Measurements from ENCODE around the gene WDR76. TPM values are rescaled to one million over a fixed set of nuclear protein-coding genes. Genes with fewer than 3 reads are reported as not detected.
"Not testable (repeated sequence)": the region's sequence is repeated elsewhere in the genome, so short reads cannot be mapped to it uniquely, and the experiment has no call there.

The WDR76 gene
- total RNA-seq, 1 donor = 7.6 TPM

DNA sequence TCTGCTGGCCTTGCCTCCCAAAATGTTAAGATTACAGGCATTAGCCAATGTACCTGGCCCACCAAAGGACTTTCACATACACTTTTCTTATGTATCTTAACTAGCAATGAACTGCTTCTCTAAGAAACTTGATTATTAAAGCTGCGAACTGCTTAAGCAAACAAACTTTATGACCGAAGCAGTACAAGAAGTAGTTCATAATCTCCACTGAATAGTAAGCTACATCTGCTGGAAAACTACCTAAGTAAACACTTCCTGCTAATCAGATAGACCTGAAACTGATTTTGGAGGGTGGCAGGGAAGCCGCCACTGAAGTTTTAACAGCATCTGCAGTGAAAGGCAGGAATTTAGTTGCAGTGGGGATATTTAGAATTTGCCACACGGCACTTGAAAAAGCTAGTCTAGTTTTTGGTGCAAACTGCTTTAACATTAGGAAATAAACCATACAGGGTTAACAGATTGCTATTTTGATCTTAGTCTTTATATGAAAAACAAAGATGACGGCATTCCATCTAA, 18.3 kb upstream of the WDR76 start:
- Histone ChIP-seq H3K4me2 (ENCODE audit: insufficient read depth, low read length) (no peak overlapping the region), H3K36me3 (ENCODE audit: insufficient read depth, low read length) (peaks cover 88% of the 10 kb centered on the region), H3K4me3 (ENCODE audit: insufficient read depth, low read length) (no peak overlapping the region), H2AFZ (ENCODE audit: low read length) (no peak overlapping the region), H3K9me3 (ENCODE audit: low read depth, low read length) (no peaks in the 10 kb centered on the region), H3K4me1 (ENCODE audit: insufficient read depth, low read length) (no peaks in the 10 kb centered on the region), H3K27me3 (ENCODE audit: insufficient read depth, low read length) (no peaks in the 10 kb centered on the region), H3K27ac (ENCODE audit: low read depth, low read length) (no peak overlapping the region), H3K79me2 (ENCODE audit: insufficient read depth, low read length) (no peaks in the 10 kb centered on the region), H4K20me1 (ENCODE audit: insufficient read depth, low read length) (peaks cover 6% of the 10 kb centered on the region)
- DNase-seq (ENCODE audit: insufficient read length, low spot score, missing footprints) = no peak
- TF ChIP-seq CTCF (IDR thresholded peaks at IDR 0.05; ENCODE audit: extremely low read depth, low read depth, low read length) = no peak

GRCh38 chr15:43808960-43809678, 17.7 kb upstream of the WDR76 start:
- no peak for DNase-seq (ENCODE audit: insufficient read length, low spot score, missing footprints)
- Histone ChIP-seq H2AFZ (ENCODE audit: low read length) (no peak overlapping the region), H3K9me3 (ENCODE audit: low read depth, low read length) (no peaks in the 10 kb centered on the region), H3K27me3 (ENCODE audit: insufficient read depth, low read length) (no peaks in the 10 kb centered on the region), H3K4me2 (ENCODE audit: insufficient read depth, low read length) (no peak overlapping the region), H3K4me1 (ENCODE audit: insufficient read depth, low read length) (no peaks in the 10 kb centered on the region), H4K20me1 (ENCODE audit: insufficient read depth, low read length) (peaks cover 6% of the 10 kb centered on the region), H3K27ac (ENCODE audit: low read depth, low read length) (no peak overlapping the region), H3K36me3 (ENCODE audit: insufficient read depth, low read length) (peaks cover 92% of the 10 kb centered on the region), H3K79me2 (ENCODE audit: insufficient read depth, low read length) (no peaks in the 10 kb centered on the region), H3K4me3 (ENCODE audit: insufficient read depth, low read length) (no peak overlapping the region)
- TF ChIP-seq CTCF (IDR thresholded peaks at IDR 0.05; ENCODE audit: extremely low read depth, low read depth, low read length) = no peak

DNA sequence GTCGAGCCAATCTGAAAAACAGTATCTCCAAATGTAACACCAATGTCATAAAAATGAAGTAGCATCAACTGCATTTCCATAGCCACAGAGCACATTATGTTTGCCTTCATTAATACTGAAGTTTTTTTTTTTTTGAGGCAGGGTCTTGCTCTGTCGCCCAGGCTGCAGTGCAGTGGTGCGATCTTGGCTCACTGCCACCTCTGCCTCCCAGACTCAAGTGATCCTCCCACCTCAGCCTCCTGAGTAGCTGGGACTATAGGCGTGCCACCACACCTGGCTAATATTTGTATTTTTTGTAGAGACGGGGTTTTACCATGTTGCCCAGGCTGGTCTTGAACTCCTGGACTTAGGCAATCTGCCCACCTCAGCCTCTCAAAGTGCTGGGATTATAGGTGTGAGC, 11.7 kb upstream of the WDR76 start:
- DNase-seq (ENCODE audit: insufficient read length, low spot score, missing footprints); H3K4me1 ChIP-seq (ENCODE audit: insufficient read depth, low read length); H2AFZ ChIP-seq (ENCODE audit: low read length); H3K4me3 ChIP-seq (ENCODE audit: insufficient read depth, low read length); H3K27ac ChIP-seq (ENCODE audit: low read depth, low read length); H3K9me3 ChIP-seq (ENCODE audit: low read depth, low read length); H4K20me1 ChIP-seq (ENCODE audit: insufficient read depth, low read length); H3K27me3 ChIP-seq (ENCODE audit: insufficient read depth, low read length); H3K4me2 ChIP-seq (ENCODE audit: insufficient read depth, low read length): not testable (repeated sequence)
- Histone ChIP-seq H3K79me2 (ENCODE audit: insufficient read depth, low read length) (peaks cover 26% of the 10 kb centered on the region), H3K36me3 (ENCODE audit: insufficient read depth, low read length) (peaks cover 64% of the 10 kb centered on the region)

- Histone ChIP-seq H3K4me2 (ENCODE audit: insufficient read depth, low read length) (no peak overlapping the region), H3K79me2 (ENCODE audit: insufficient read depth, low read length) (peaks cover 74% of the 10 kb centered on the region), H3K27me3 (ENCODE audit: insufficient read depth, low read length) (no peaks in the 10 kb centered on the region), H3K36me3 (ENCODE audit: insufficient read depth, low read length) (peaks cover 12% of the 10 kb centered on the region), H3K4me3 (ENCODE audit: insufficient read depth, low read length) (no peak overlapping the region), H2AFZ (ENCODE audit: low read length) (no peak overlapping the region), H3K27ac (ENCODE audit: low read depth, low read length) (no peak overlapping the region), H4K20me1 (ENCODE audit: insufficient read depth, low read length) (peaks cover 7% of the 10 kb centered on the region), H3K4me1 (ENCODE audit: insufficient read depth, low read length) (peaks cover 13% of the 10 kb centered on the region), H3K9me3 (ENCODE audit: low read depth, low read length) (no peaks in the 10 kb centered on the region)
- no peak for TF ChIP-seq CTCF (IDR thresholded peaks at IDR 0.05; ENCODE audit: extremely low read depth, low read depth, low read length)
- DNase-seq (ENCODE audit: insufficient read length, low spot score, missing footprints) = no peak
Measured at GRCh38 chr15:43821505-43821904, 5.3 kb upstream of the WDR76 start.

Measured in osteoblast (primary cell).